A673 (cell line): ENCODE measurements around the gene RBM19.

Source experiments
- CTCF ChIP-seq: fragments of 300-800, 200-600 bp; sonication (generic); conservative IDR thresholded peaks from 2 replicates; pipeline ENCODE4 v1.5.1; 2017; ENCODE audit warnings: low read depth, mild to moderate bottlenecking, antibody characterized with exemption, low read length, moderate library complexity, mixed read lengths
- EZH2 ChIP-seq: fragments of 200-600 bp; sonication (generic); IDR thresholded peaks from 2 replicates; pipeline ENCODE4 v1.6.1; 2017; ENCODE audit warnings: borderline replicate concordance, low read depth, mild to moderate bottlenecking, mixed read lengths, antibody characterized with exemption, low read length; ENCODE audit not compliant: poor library complexity, severe bottlenecking

- no peak for TF ChIP-seq CTCF
- no peak for TF ChIP-seq EZH2
Measured at GRCh38 chr12:113887906-113888305, 78.2 kb downstream of the RBM19 start.
